Sigmoid colon (tissue), 4 donors: ENCODE measurements around the gene ABCG4.

Experiments used
- EP300 ChIP-seq, 4 donors: sonication (generic); formaldehyde crosslinking; IDR thresholded peaks; one replicate each; pipeline ENCODE4 v1.6.1; 2017; ENCODE audit warnings: antibody characterized with exemption in 4 of 4
- POLR2A ChIP-seq, 2 donors: fragments of 450-650 bp; IDR thresholded peaks; one replicate each; pipeline ENCODE4 v1.6.1; 2016; ENCODE audit warnings: antibody characterized with exemption in 2 of 2, mild to moderate bottlenecking in 2 of 2, moderate library complexity in 2 of 2
- POLR2AphosphoS5 ChIP-seq, 4 donors: sonication (generic); formaldehyde crosslinking; IDR thresholded peaks; one replicate each; pipeline ENCODE4 v1.6.1; 2017; ENCODE audit warnings: antibody characterized with exemption in 4 of 4
- TF ChIP-seq, protein P1 (sequence below), 4 experiments: fragments of 450-650 bp in 3 of 4; fragments of 200-600 bp in 1 of 4; IDR thresholded peaks; one replicate each; pipeline ENCODE4 v1.5.1; 2016 to 2019; ENCODE audit warnings: antibody characterized with exemption in 4 of 4, mild to moderate bottlenecking in 3 of 4, moderate library complexity in 2 of 4

DNA sequence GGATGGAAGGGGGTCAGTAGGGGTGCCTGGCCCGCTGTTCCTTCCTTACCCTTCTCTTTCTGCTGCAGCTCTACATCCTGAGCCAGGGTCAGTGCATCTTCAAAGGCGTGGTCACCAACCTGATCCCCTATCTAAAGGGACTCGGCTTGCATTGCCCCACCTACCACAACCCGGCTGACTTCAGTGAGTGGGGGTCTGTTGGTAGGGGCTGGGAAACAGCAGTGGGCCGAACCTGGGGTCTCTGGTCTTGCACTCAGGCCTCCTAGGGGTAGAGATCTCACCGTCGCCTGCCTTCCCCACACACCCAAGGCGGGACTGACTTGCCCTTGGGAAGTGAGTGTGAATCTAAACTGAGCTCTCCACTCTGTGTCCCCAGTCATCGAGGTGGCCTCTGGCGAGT is 7.6 kb downstream of the ABCG4 start:
- TF ChIP-seq, protein P1, sequence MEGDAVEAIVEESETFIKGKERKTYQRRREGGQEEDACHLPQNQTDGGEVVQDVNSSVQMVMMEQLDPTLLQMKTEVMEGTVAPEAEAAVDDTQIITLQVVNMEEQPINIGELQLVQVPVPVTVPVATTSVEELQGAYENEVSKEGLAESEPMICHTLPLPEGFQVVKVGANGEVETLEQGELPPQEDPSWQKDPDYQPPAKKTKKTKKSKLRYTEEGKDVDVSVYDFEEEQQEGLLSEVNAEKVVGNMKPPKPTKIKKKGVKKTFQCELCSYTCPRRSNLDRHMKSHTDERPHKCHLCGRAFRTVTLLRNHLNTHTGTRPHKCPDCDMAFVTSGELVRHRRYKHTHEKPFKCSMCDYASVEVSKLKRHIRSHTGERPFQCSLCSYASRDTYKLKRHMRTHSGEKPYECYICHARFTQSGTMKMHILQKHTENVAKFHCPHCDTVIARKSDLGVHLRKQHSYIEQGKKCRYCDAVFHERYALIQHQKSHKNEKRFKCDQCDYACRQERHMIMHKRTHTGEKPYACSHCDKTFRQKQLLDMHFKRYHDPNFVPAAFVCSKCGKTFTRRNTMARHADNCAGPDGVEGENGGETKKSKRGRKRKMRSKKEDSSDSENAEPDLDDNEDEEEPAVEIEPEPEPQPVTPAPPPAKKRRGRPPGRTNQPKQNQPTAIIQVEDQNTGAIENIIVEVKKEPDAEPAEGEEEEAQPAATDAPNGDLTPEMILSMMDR (IDR thresholded peaks at IDR 0.05) = no peak
- no peak for TF ChIP-seq POLR2AphosphoS5 (IDR thresholded peaks at IDR 0.05)
- TF ChIP-seq POLR2A (IDR thresholded peaks at IDR 0.05) = no peak
- no peak for TF ChIP-seq EP300 (IDR thresholded peaks at IDR 0.05)
